Body of pancreas (tissue), 4 donors: ENCODE results near the gene NUFIP1. TPM values are rescaled to one million over a fixed set of nuclear protein-coding genes. Genes with fewer than 3 reads are reported as not detected.
"Not testable (repeated sequence)": the region's sequence is repeated elsewhere in the genome, so short reads cannot be mapped to it uniquely, and the experiment has no call there.

Experiments
- ATAC-seq: fragments of 150-250 bp; one replicate; pipeline ENCODE4 v1.9.1; 2016
- DNase-seq, 4 donors: peaks; one replicate each; pipeline ENCODE4 v3.0.0-alpha.2; 2019
- H3K27ac ChIP-seq, 4 donors: fragments of 200-600 bp; sonication (generic); 1 replicate in 3 of 4; 2 replicates in 1 of 4; pipeline versions ENCODE4 v1.5.1 to v1.6.1; 2016 to 2019; ENCODE audit warnings: mild to moderate bottlenecking in 1 of 4, mixed read lengths in 1 of 4, moderate library complexity in 1 of 4
- H3K27me3 ChIP-seq, 2 donors: fragments of 200-600 bp; sonication (generic); one replicate each; pipeline ENCODE4 v1.6.0; 2016; ENCODE audit warnings: mild to moderate bottlenecking in 1 of 2
- H3K36me3 ChIP-seq, 2 donors: fragments of 200-600 bp; sonication (generic); replicated peaks in 1 of 2; 2 replicates each; pipeline ENCODE4 v1.5.1; 2016; ENCODE audit warnings: low read depth in 2 of 2; ENCODE audit not compliant: insufficient read depth in 1 of 2
- H3K4me1 ChIP-seq: fragments of 200-600 bp; sonication (generic); one replicate; pipeline ENCODE4 v1.6.0; 2016
- H3K4me3 ChIP-seq, 2 donors: fragments of 200-600 bp; sonication (generic); 1 replicate in 1 of 2; 2 replicates in 1 of 2; pipeline ENCODE4 v1.5.1; 2016 to 2019
- H3K9me3 ChIP-seq, 3 donors: fragments of 200-600 bp; sonication (generic); 1 replicate in 2 of 3; 2 replicates in 1 of 3; pipeline ENCODE4 v1.5.1; 2016
- CTCF ChIP-seq, 7 experiments: fragments of 450-650 bp in 4 of 7; fragments of 200-600 bp in 3 of 7; sonication (generic) in 3 of 7; IDR thresholded peaks; one replicate each; pipeline ENCODE4 v1.5.1; 2016 to 2019; ENCODE audit warnings: antibody characterized with exemption in 7 of 7
- POLR2A ChIP-seq, 3 donors: fragments of 450-650 bp; IDR thresholded peaks; one replicate each; pipeline ENCODE4 v1.6.1; 2016; ENCODE audit warnings: antibody characterized with exemption in 3 of 3, mild to moderate bottlenecking in 2 of 3
- WGBS, 2 donors: methylation state at CpG; one replicate each; pipeline ENCODE4 v1.1.5; 2017; 5-methylcytosine and 5-hydroxymethylcytosine counted together
- intact Hi-C: fragments of 100-400 bp; cut with DNase I; formaldehyde crosslinking; loops from one replicate; pipeline ENCODE4 v1.15.1; 2023
- small RNA-seq: library from RNA; depleted of rRNA; stranded (forward); fragments of <200 nt; gene quantifications from one replicate; pipeline ENCODE3, GENCODE V24; 2016
- total RNA-seq, 2 donors: library from RNA; depleted of rRNA; stranded (reverse); fragments of >200 nt; gene quantifications; one replicate each; pipeline ENCODE4 v1.1.0, GENCODE V29; 2016

The NUFIP1 gene
- total RNA-seq, 2 donors from 2014 or later: 1.3 to 1.6 TPM

DNA sequence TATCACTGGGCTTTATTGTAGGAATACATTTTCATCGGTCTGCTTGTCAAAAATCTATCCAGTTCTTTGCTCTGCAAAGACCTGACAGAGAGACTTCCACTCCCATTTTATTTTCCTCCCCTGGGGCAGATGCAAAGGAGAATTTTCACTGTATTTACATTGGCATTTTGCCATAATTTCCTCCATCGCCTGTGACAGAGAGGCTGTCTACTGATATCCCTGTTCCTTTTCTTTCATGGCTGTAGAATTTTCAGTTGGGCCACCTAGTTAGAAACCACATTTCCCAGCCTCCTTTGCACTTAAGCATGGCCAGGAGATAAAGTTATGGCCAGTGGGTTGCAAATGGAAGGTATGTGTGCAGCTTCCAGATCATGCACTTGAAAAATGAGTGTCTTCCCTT, 89.3 kb downstream of the NUFIP1 start:
- H3K9me3 ChIP-seq: no peaks in the 10 kb centered on the region
- no peaks in the 10 kb centered on the region for H3K36me3 ChIP-seq
- no peak overlapping the region for H3K4me3 ChIP-seq
- TF ChIP-seq POLR2A (IDR thresholded peaks at IDR 0.05) (no peak), CTCF (IDR thresholded peaks at IDR 0.05) (no peak)
- ATAC-seq (no peak), DNase-seq (no peak)
- intact Hi-C loops: no loop called here
- H3K4me1 ChIP-seq: peaks cover 11% of the 10 kb centered on the region
- no peak overlapping the region for H3K27ac ChIP-seq
- WGBS, 2 donors: 23 to 39% methylated on average over 2 of the region's 2 CpGs
- no peaks in the 10 kb centered on the region for H3K27me3 ChIP-seq

DNA sequence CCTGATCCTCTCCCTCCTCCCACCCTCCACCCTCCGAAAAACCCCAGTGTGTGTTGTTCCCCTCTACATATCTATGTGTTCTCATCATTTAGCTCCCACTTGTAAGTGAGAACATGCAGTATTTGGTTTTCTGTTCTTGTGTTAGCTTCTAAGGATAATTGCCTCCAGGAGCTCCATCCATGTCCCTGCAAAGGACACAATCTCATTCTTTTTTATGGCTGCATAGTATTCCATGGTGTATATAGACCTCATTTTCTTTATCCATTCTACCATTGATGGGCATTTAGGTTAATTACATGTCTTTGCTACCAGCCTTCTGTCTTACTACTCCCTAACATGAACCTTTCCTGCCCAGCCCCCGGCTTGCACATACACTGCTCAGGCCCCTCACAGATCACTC, 91.0 kb downstream of the NUFIP1 start:
- H3K27me3 ChIP-seq, DNase-seq, H3K36me3 ChIP-seq, H3K27ac ChIP-seq, ATAC-seq, H3K4me3 ChIP-seq, intact Hi-C loops, H3K4me1 ChIP-seq, H3K9me3 ChIP-seq: not testable (repeated sequence)
- 83 to 90% methylated on average over 2 of the region's 2 CpGs for WGBS, 2 donors

GRCh38 chr13:44895953-44896335, 93.3 kb downstream of the NUFIP1 start:
- TF ChIP-seq POLR2A (IDR thresholded peaks at IDR 0.05) (no peak), CTCF (IDR thresholded peaks at IDR 0.05) (no peak)
- Histone ChIP-seq H3K4me1 (no peaks in the 10 kb centered on the region), H3K9me3 (no peaks in the 10 kb centered on the region), H3K36me3 (no peaks in the 10 kb centered on the region), H3K4me3 (no peak overlapping the region), H3K27ac (no peak overlapping the region), H3K27me3 (no peaks in the 10 kb centered on the region)
- ATAC-seq (no peak), DNase-seq (no peak)
- intact Hi-C loops: no loop called here
- 58 to 68% methylated on average over 5 of the region's 5 CpGs for WGBS, 2 donors

DNA sequence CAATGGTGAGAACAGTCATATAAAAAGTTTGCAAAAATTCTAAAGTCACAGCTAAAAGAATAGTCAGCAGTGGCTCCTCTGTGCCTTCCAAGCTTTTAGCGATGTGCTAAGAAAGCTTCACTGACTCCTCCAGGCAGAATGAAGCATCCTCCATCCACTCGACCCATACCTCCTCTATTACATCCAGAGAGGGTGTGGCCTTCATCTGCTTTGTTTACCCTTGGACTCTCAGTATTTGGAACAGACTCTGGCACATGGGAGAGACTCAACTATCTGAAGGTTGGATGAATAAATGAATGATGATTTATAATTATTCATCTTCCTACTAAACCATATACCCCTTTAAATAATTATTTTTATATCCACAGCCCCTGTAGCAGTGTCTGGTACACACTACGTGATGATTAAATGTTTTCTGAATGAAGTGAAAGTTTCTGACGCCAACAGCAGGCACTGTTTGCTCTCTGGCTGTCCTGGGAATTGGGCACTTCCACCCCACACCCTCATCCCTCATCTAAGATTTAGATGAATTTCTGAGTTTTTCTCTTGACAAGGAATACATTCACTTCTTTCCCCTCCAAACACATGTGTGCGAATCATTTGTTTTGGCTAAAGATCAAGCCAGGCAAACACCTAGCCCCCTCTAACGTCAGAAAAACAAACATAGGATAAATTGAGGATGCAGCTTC, 93.9 kb downstream of the NUFIP1 start:
- DNase-seq (no peak), ATAC-seq (no peak)
- H3K9me3 ChIP-seq: no peaks in the 10 kb centered on the region
- H3K4me3 ChIP-seq: no peak overlapping the region
- no peaks in the 10 kb centered on the region for H3K4me1 ChIP-seq
- TF ChIP-seq CTCF (IDR thresholded peaks at IDR 0.05): no peak
- TF ChIP-seq POLR2A (IDR thresholded peaks at IDR 0.05): no peak
- H3K36me3 ChIP-seq: no peaks in the 10 kb centered on the region
- H3K27ac ChIP-seq: no peak overlapping the region
- intact Hi-C loops: no loop called here
- no peaks in the 10 kb centered on the region for H3K27me3 ChIP-seq
- 46 to 54% methylated on average over 6 of the region's 6 CpGs for WGBS, 2 donors

GRCh38 chr13:44894001-44894770, 95.1 kb downstream of the NUFIP1 start:
- Histone ChIP-seq H3K27me3 (no peaks in the 10 kb centered on the region), H3K4me1 (no peaks in the 10 kb centered on the region), H3K4me3 (no peak overlapping the region), H3K9me3 (no peaks in the 10 kb centered on the region), H3K36me3 (no peaks in the 10 kb centered on the region), H3K27ac (no peak overlapping the region)
- intact Hi-C loops: no loop called here
- TF ChIP-seq POLR2A (IDR thresholded peaks at IDR 0.05): no peak
- WGBS, 2 donors: 81% methylated on average over 13 of the region's 13 CpGs
- DNase-seq (no peak), ATAC-seq (no peak)

Small RNA genes within 50 kb of the gene (small RNA-seq; reads per million reads assigned to genes)
- not detected for gene RN7SL49P

Other genes starting within 250 kb of the NUFIP1 start
- gene GPALPP1, start 67 bp upstream of the NUFIP1 start, total RNA-seq: 10 to 100 TPM; 16.2 to 25.2 TPM
- gene GTF2F2, start 131.0 kb upstream of the NUFIP1 start, total RNA-seq: 1 to 10 TPM; 5.9 to 9.6 TPM
- gene KCTD4, start 211.6 kb upstream of the NUFIP1 start, total RNA-seq: not detected